K562 (cell line): ENCODE data around the gene SMARCC1. TPM values are rescaled to one million over a fixed set of nuclear protein-coding genes. Genes with fewer than 3 reads are reported as not detected.

Source experiments
- BDP1 ChIP-seq: IDR thresholded peaks from 3 replicates; pipeline ENCODE4 v1.6.1; 2011; ENCODE audit not compliant: insufficient read length, insufficient read depth
- KAT8 ChIP-seq: fragments of 450-650 bp; IDR thresholded peaks from 2 replicates; pipeline ENCODE4 v1.6.1; 2016; ENCODE audit warnings: low read depth, mild to moderate bottlenecking
- ZBTB40 ChIP-seq, 2 experiments: fragments of 450-650 bp in 1 of 2; sonication (generic) in 1 of 2; formaldehyde crosslinking in 1 of 2; IDR thresholded peaks; 2 replicates each; pipeline versions ENCODE4 v1.7.1 to v1.9.0; 2016 to 2022; ENCODE audit warnings: inconsistent platforms in 1 of 2, mild to moderate bottlenecking in 1 of 2, missing genetic modification reagents in 1 of 2
- polyA plus RNA-seq, 8 experiments: library from polyadenylated mRNA; depleted of rRNA in 4 of 8; stranded (reverse) in 5 of 8; unstranded in 3 of 8; fragments of >200 nt; fragmentation: Nextera tagmentation in 2 of 8; fragmentation: Illumina TruSeq in 1 of 8; extraction: Ambion mirVana in 2 of 8; extraction: Trizol in 1 of 8; gene quantifications; 2 replicates each; pipeline versions ENCODE4 v1.2.1 to v1.2.3, GENCODE V29; 2011 to 2014; ENCODE audit warnings: inconsistent platforms in 1 of 8, missing spikeins in 1 of 8
- total RNA-seq, 7 experiments: library from RNA; depleted of rRNA in 6 of 7; stranded (reverse); fragments of >200 nt in 6 of 7; fragmentation: Illumina TruSeq in 2 of 7; extraction: Trizol in 2 of 7; gene quantifications; 2 replicates each; pipeline versions ENCODE4 v1.2.1 to v1.2.3, GENCODE V29; 2011 to 2021; ENCODE audit warnings: low replicate concordance in 1 of 7

The SMARCC1 gene
- total and polyA plus RNA-seq, 9 of the 15 experiments (the other 6 are each of a cell fraction or from before 2014, with no cell fraction given) = 20.7 to 199 (median 66.0) TPM

GRCh38 chr3:47783673-47784072, 2.0 kb upstream of the SMARCC1 start (continued):
- TF ChIP-seq ZBTB40 (IDR thresholded peaks at IDR 0.05) = peak; percentile 83
- no peak for TF ChIP-seq ZBTB40 (CRISPR knock-in tag; IDR thresholded peaks at IDR 0.05)
- TF ChIP-seq KAT8 = no peak
- no peak for TF ChIP-seq BDP1
